Peyer's patch (tissue), 4 donors: ENCODE results near the gene GAS2L1. TPM values are rescaled to one million over a fixed set of nuclear protein-coding genes. Genes with fewer than 3 reads are reported as not detected.

ENCODE experiments used
- DNase-seq, 3 donors: peaks; one replicate each; pipeline ENCODE4 v3.0.0-alpha.2; 2017 to 2019
- H3K27ac ChIP-seq, 4 donors: fragments of 200-600 bp; sonication (generic); one replicate each; pipeline ENCODE4 v1.5.1; 2016 to 2019
- H3K27me3 ChIP-seq, 2 donors: fragments of 200-600 bp; sonication (generic); one replicate each; pipeline ENCODE4 v1.5.1; 2019
- H3K36me3 ChIP-seq, 3 donors: fragments of 200-600 bp; sonication (generic); one replicate each; pipeline ENCODE4 v1.5.1; 2016 to 2019
- H3K4me1 ChIP-seq, 4 donors: fragments of 200-600 bp; sonication (generic); one replicate each; pipeline ENCODE4 v1.5.1; 2016 to 2019
- H3K4me3 ChIP-seq, 4 donors: fragments of 200-600 bp; sonication (generic); 1 replicate in 3 of 4; 2 replicates in 1 of 4; pipeline ENCODE4 v1.5.1; 2016 to 2019; ENCODE audit warnings: mild to moderate bottlenecking in 1 of 4
- H3K9me3 ChIP-seq, 4 donors: fragments of 200-600 bp; sonication (generic); one replicate each; pipeline ENCODE4 v1.5.1; 2016 to 2019; ENCODE audit warnings: mild to moderate bottlenecking in 1 of 4
- CTCF ChIP-seq, 6 experiments: fragments of 450-650 bp in 4 of 6; fragments of 200-600 bp in 2 of 6; sonication (generic) in 1 of 6; IDR thresholded peaks; one replicate each; pipeline ENCODE4 v1.5.1; 2017 to 2019; ENCODE audit warnings: antibody characterized with exemption in 6 of 6, mild to moderate bottlenecking in 3 of 6, moderate library complexity in 1 of 6
- POLR2A ChIP-seq, 2 donors: fragments of 450-650 bp; IDR thresholded peaks; one replicate each; pipeline ENCODE4 v1.5.1; 2017; ENCODE audit warnings: antibody characterized with exemption in 2 of 2, mild to moderate bottlenecking in 2 of 2, moderate library complexity in 2 of 2
- total RNA-seq, 4 donors: library from RNA; depleted of rRNA; stranded (reverse); fragments of >200 nt; gene quantifications; one replicate each; pipeline ENCODE4 v1.1.0, GENCODE V29; 2016

The GAS2L1 gene
- total RNA-seq, 4 donors from 2014 or later: 20.6 to 63.1 (median 35.6) TPM

- TF ChIP-seq POLR2A (IDR thresholded peaks at IDR 0.05) (no peak), CTCF (IDR thresholded peaks at IDR 0.05) (no peak)
- peak in 1 of 3 donors; percentile 12 for DNase-seq
- Histone ChIP-seq H3K27ac (no peak overlapping the region), H3K36me3 (peaks cover 0 to 19% (median 0%) of the 10 kb centered on the region in 3 donors), H3K9me3 (no peaks in the 10 kb centered on the region), H3K4me3 (no peak overlapping the region), H3K4me1 (no peaks in the 10 kb centered on the region), H3K27me3 (no peaks in the 10 kb centered on the region)
These were observed 45.7 kb upstream of the GAS2L1 start for GRCh38 chr22:29260601-29261315.

GRCh38 chr22:29263791-29264276, 42.6 kb upstream of the GAS2L1 start:
- TF ChIP-seq CTCF (IDR thresholded peaks at IDR 0.05) (no peak), POLR2A (IDR thresholded peaks at IDR 0.05) (no peak)
- peaks cover 0 to 19% (median 0%) of the 10 kb centered on the region in 3 donors for H3K36me3 ChIP-seq
- H3K4me1 ChIP-seq: peaks cover 0 to 13% (median 4%) of the 10 kb centered on the region in 4 donors
- H3K27ac ChIP-seq: no peak overlapping the region
- H3K27me3 ChIP-seq: no peaks in the 10 kb centered on the region
- no peak for DNase-seq
- H3K9me3 ChIP-seq: no peaks in the 10 kb centered on the region
- H3K4me3 ChIP-seq: no peak overlapping the region

- H3K36me3 ChIP-seq: peaks cover 0 to 14% (median 0%) of the 10 kb centered on the region in 3 donors
- no peaks in the 10 kb centered on the region for H3K27me3 ChIP-seq
- H3K27ac ChIP-seq: no peak overlapping the region
- DNase-seq: peak in 1 of 3 donors; percentile 10
- no peak for TF ChIP-seq POLR2A (IDR thresholded peaks at IDR 0.05)
- TF ChIP-seq CTCF (IDR thresholded peaks at IDR 0.05): no peak
- no peaks in the 10 kb centered on the region for H3K9me3 ChIP-seq
- H3K4me3 ChIP-seq: no peak overlapping the region
- H3K4me1 ChIP-seq: peaks cover 0 to 26% (median 6%) of the 10 kb centered on the region in 4 donors
These were observed 41.1 kb upstream of the GAS2L1 start for GRCh38 chr22:29265305-29265704.

GRCh38 chr22:29265929-29266328, 40.5 kb upstream of the GAS2L1 start:
- H3K36me3 ChIP-seq: peaks cover 0 to 14% (median 0%) of the 10 kb centered on the region in 3 donors
- DNase-seq: peak in 1 of 3 donors; percentile 9
- no peak for TF ChIP-seq POLR2A (IDR thresholded peaks at IDR 0.05)
- TF ChIP-seq CTCF (IDR thresholded peaks at IDR 0.05): no peak
- no peak overlapping the region for H3K4me3 ChIP-seq
- H3K27me3 ChIP-seq: no peaks in the 10 kb centered on the region
- peaks cover 0 to 31% (median 9%) of the 10 kb centered on the region in 4 donors for H3K4me1 ChIP-seq
- peak overlapping the region in 1 of 4 donors; percentile 98 for H3K27ac ChIP-seq
- no peaks in the 10 kb centered on the region for H3K9me3 ChIP-seq

GRCh38 chr22:29266564-29267461, 39.6 kb upstream of the GAS2L1 start:
- H3K4me1 ChIP-seq: peaks cover 0 to 40% (median 14%) of the 10 kb centered on the region in 4 donors
- H3K36me3 ChIP-seq: peaks cover 0 to 14% (median 0%) of the 10 kb centered on the region in 3 donors
- peak in 1 of 3 donors; percentile 15 for DNase-seq
- TF ChIP-seq CTCF (IDR thresholded peaks at IDR 0.05) (no peak), POLR2A (IDR thresholded peaks at IDR 0.05) (no peak)
- no peaks in the 10 kb centered on the region for H3K9me3 ChIP-seq
- H3K27me3 ChIP-seq: no peaks in the 10 kb centered on the region
- H3K27ac ChIP-seq: peak overlapping the region; percentile 96 to 99 (median 98)
- peak overlapping the region; percentile 77 to 99 (median 88) for H3K4me3 ChIP-seq
